ENCODE data around the gene SIK2. TPM values are rescaled to one million over a fixed set of nuclear protein-coding genes. Genes with fewer than 3 reads are reported as not detected.
A peak's percentile ranks its signal among the peaks of the same experiment; 100 is the strongest.
"Not testable (repeated sequence)": the region's sequence is repeated elsewhere in the genome, so short reads cannot be mapped to it uniquely, and the experiment has no call there.

SIK2 gene
- polyA plus RNA-seq, 4 donors, result 21.1 to 23.2 (median 21.8) TPM

GRCh38 chr11:111748035-111748804 is 146.0 kb downstream of the SIK2 start:
- DNase-seq (ENCODE audit: low read depth in 4 of 4, low spot score in 3 of 4), result no peak

- no peak for DNase-seq (ENCODE audit: low read depth in 4 of 4, low spot score in 3 of 4)
These were observed 147.4 kb downstream of the SIK2 start for GRCh38 chr11:111749646-111750045.

- no peak for DNase-seq (ENCODE audit: low read depth in 4 of 4, low spot score in 3 of 4)
These were observed 153.8 kb downstream of the SIK2 start for GRCh38 chr11:111756097-111756496.

- DNase-seq (ENCODE audit: low read depth in 4 of 4, low spot score in 3 of 4), result no peak
These were observed 157.1 kb downstream of the SIK2 start for GRCh38 chr11:111759376-111759775.

GRCh38 chr11:111759778-111760407 is 157.6 kb downstream of the SIK2 start:
- no peak for DNase-seq (ENCODE audit: low read depth in 4 of 4, low spot score in 3 of 4)

GRCh38 chr11:111761036-111761435 is 158.8 kb downstream of the SIK2 start:
- no peak for DNase-seq (ENCODE audit: low read depth in 4 of 4, low spot score in 3 of 4)

GRCh38 chr11:111762526-111762925 is 160.3 kb downstream of the SIK2 start:
- DNase-seq (ENCODE audit: low read depth in 4 of 4, low spot score in 3 of 4), result no peak

- DNase-seq (ENCODE audit: low read depth in 4 of 4, low spot score in 3 of 4), result no peak
These were observed 160.9 kb downstream of the SIK2 start for GRCh38 chr11:111762981-111763643.

GRCh38 chr11:111764621-111765020 is 162.4 kb downstream of the SIK2 start:
- DNase-seq (ENCODE audit: low read depth in 4 of 4, low spot score in 3 of 4), result no peak

- DNase-seq (ENCODE audit: low read depth in 4 of 4, low spot score in 3 of 4), result no peak
These were observed 163.2 kb downstream of the SIK2 start for GRCh38 chr11:111765320-111765983.

GRCh38 chr11:111765984-111766833 is 164.0 kb downstream of the SIK2 start, which contains the start of gene PPP2R1B:
TSS of gene PPP2R1B (minus strand) at chr11:111766389. CDS start at chr11:111766361, 28 bp downstream.
- DNase-seq (ENCODE audit: low read depth in 4 of 4, low spot score in 3 of 4), result peak; percentile 56 to 75 (median 58)

- DNase-seq (ENCODE audit: low read depth in 4 of 4, low spot score in 3 of 4), result no peak
These were observed 164.5 kb downstream of the SIK2 start for GRCh38 chr11:111766834-111767142.

- no peak for DNase-seq (ENCODE audit: low read depth in 4 of 4, low spot score in 3 of 4)
These were observed 168.4 kb downstream of the SIK2 start for GRCh38 chr11:111770581-111771134.

GRCh38 chr11:111771205-111771604 is 169.0 kb downstream of the SIK2 start:
- DNase-seq (ENCODE audit: low read depth in 4 of 4, low spot score in 3 of 4), result not testable (repeated sequence)

- DNase-seq (ENCODE audit: low read depth in 4 of 4, low spot score in 3 of 4), result no peak
These were observed 170.3 kb downstream of the SIK2 start for GRCh38 chr11:111772535-111772934.

- peak in 1 of 4 donors; percentile 38 for DNase-seq (ENCODE audit: low read depth in 4 of 4, low spot score in 3 of 4)
These were observed 172.9 kb downstream of the SIK2 start for GRCh38 chr11:111774955-111775710.

GRCh38 chr11:111776398-111777093 is 174.3 kb downstream of the SIK2 start:
- DNase-seq (ENCODE audit: low read depth in 4 of 4, low spot score in 3 of 4), result no peak

Measured in right renal pelvis (tissue), 4 donors.